Measurements from ENCODE around the gene EMILIN3.

The EMILIN3 gene

DNA sequence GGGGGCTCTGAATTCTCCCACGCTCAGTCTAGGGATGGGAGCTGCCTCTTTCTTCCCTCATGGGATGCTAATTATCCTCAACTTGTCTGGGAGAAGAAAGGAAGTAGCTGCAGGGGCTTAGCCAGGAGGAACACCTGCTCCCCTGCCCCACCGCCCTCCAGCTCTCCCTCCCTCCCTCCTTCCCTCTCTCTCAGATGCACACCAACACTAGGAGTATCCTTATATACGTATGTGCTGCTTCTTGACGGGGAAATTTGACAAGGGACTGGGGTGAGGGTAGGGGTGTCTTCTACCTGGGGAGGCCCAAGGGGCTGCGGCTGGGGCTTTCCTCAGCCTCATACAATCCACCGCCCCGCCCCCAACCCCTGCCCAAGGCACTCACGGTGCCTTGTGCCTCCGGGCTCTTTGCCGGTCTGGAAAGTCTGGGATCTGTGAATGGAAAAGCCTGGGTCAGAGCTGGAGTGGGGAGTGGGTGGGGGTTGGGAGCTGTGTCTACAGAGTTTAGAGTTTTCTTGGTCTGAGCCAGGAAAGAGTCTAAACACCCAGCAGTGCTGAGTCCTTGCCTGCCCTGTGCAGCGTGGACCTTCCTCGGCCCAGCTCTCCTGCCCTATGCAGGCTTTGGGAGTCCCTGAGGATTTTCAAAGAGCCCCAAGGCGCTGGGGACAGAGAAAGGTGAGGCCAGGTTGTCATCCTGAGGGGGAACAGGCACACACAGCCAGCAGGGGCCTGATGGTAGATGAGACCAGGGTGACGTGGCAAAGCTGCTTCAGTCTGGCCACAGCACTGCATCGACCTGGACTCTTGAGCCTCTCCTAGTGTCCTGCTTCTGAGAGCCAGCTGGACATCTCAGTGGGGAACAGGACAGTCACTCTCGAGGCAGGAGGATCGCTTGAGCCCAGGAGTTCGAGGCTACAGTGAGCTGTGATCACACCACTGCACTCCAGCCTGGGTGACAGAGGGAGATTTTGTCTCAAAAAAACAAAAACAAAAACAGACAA lies 29.3 kb upstream of the EMILIN3 start:
- TF ChIP-seq, protein P1, sequence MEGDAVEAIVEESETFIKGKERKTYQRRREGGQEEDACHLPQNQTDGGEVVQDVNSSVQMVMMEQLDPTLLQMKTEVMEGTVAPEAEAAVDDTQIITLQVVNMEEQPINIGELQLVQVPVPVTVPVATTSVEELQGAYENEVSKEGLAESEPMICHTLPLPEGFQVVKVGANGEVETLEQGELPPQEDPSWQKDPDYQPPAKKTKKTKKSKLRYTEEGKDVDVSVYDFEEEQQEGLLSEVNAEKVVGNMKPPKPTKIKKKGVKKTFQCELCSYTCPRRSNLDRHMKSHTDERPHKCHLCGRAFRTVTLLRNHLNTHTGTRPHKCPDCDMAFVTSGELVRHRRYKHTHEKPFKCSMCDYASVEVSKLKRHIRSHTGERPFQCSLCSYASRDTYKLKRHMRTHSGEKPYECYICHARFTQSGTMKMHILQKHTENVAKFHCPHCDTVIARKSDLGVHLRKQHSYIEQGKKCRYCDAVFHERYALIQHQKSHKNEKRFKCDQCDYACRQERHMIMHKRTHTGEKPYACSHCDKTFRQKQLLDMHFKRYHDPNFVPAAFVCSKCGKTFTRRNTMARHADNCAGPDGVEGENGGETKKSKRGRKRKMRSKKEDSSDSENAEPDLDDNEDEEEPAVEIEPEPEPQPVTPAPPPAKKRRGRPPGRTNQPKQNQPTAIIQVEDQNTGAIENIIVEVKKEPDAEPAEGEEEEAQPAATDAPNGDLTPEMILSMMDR (IDR thresholded peaks at IDR 0.05; ENCODE audit: insufficient read depth, low read depth, low read length, missing control alignments) = no peak
- no peak overlapping the region for H3K4me3 ChIP-seq (ENCODE audit: low read length)
- DNase-seq (ENCODE audit: low read depth) = no peak

DNA sequence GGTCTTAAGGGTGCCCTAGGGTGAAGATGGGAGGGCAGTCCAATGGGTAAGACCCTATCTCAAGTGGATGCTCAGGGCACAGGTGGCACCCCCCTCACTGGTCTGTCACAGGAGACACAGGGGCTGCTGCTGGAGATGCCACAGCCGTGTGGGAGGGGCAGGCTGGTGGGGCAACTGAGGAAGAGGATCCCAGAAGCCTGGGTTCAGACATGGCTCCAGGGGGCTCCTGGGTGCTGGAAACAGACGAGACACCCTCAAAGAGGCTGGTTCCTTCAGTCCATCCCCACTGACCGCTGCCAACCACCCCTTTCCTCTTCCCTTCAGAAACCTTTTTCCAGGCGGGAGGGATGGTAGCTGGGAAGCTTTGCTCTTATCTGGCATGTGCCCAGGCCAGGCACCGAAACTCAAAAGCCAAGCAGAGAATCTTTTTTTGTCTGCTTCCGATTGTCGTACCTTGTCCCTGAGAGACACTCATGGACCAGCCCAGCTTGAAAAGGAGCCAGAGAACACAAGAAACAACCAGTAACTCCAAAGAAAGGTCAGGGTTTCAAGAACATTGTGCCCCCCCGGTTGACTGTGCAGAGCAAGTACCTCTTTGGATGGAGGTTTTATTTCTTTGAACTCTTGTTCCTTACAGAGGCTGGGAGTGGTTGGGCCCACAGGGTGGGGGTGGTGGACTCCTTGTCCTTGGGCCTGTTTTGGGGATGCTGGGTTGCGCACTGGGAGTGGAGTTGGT lies 28.5 kb upstream of the EMILIN3 start:
- no peak overlapping the region for H3K4me3 ChIP-seq (ENCODE audit: low read length)
- TF ChIP-seq, protein P1 (IDR thresholded peaks at IDR 0.05; ENCODE audit: insufficient read depth, low read depth, low read length, missing control alignments) = no peak
- no peak for DNase-seq (ENCODE audit: low read depth)

DNA sequence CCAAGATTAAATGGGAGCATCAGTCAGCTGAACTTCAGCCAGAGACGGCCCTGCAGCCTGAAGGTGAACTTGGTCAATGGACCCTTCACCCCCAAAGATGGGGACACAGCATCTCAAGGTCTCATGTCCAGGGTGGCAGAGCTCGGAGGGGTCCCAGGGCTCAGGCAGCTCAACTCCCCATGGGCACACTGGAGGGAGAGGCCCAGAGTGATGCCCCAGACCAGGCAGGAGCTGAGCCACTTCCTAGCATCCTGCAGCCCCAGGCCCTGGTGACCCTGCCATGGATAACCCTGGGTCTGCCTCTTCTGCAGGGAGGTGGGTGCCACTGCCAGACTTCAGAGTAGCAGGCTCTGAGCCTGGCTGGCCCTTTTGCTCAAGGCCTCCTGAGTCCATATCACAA lies 27.5 kb upstream of the EMILIN3 start:
- DNase-seq (ENCODE audit: low read depth) = no peak
- TF ChIP-seq, protein P1 (IDR thresholded peaks at IDR 0.05; ENCODE audit: insufficient read depth, low read depth, low read length, missing control alignments) = no peak
- no peak overlapping the region for H3K4me3 ChIP-seq (ENCODE audit: low read length)

DNA sequence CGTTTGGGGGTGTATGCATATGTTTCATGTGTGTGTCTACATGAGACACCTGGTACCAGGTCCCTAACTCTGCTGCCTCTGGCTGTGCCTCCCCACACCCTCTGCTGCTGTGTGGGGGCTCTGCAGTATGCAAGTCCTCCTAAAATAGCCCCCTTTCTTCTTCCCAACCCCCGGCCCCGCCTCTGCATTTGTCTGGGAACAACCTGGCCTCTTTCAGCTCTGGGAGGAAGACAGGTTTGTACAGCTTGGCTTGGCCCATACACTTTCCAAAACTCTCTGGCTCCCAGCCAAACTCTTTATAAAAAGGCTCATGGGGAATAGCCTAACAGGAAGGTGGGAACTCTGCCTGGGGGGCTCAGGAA lies 27.1 kb upstream of the EMILIN3 start:
- TF ChIP-seq, protein P1 (IDR thresholded peaks at IDR 0.05; ENCODE audit: insufficient read depth, low read depth, low read length, missing control alignments) = no peak
- H3K4me3 ChIP-seq (ENCODE audit: low read length) = no peak overlapping the region
- DNase-seq (ENCODE audit: low read depth) = peak; percentile 10

DNA sequence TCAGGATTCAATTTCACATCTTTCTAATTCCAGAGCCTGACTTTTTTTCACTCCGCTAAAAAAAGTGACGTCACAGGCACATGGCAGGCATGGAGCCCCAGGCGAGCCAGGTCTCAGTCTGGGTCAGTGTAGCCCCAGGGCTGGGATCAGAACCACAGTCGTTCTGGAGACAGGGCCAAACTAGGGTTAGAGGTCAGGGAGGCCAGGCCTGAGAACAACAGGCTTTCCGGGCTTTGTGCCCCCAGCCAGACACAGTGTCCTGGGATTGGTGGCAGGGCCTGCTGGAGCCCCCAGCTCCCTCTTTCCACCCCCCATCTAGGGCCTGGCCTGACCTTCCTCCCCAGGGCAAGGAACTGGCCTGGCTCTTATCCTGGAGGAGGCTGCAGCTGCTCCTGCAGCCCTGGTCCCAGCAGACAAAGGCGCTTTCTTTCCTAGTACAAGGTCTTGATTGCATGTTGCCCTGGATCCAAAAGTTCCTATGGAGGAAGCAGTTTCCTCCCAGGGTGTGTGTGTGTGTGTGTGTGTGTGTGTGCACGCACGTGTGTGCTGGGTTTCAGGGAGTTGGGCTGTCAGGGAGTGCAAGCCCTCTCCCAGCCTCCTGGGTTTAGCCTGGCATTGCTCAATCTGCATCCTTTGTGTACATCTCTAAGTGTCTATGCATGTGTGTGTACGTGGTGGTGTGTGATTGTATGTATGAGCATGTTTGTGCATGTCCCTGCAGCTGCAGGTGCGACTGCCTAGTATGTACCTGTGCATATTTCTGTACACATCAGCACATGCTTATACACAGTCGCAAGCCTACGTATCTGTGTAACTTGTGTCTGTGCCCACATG lies 26.5 kb upstream of the EMILIN3 start:
- TF ChIP-seq, protein P1 (IDR thresholded peaks at IDR 0.05; ENCODE audit: insufficient read depth, low read depth, low read length, missing control alignments) = no peak
- DNase-seq (ENCODE audit: low read depth) = peak; percentile 59
- H3K4me3 ChIP-seq (ENCODE audit: low read length) = no peak overlapping the region

DNA sequence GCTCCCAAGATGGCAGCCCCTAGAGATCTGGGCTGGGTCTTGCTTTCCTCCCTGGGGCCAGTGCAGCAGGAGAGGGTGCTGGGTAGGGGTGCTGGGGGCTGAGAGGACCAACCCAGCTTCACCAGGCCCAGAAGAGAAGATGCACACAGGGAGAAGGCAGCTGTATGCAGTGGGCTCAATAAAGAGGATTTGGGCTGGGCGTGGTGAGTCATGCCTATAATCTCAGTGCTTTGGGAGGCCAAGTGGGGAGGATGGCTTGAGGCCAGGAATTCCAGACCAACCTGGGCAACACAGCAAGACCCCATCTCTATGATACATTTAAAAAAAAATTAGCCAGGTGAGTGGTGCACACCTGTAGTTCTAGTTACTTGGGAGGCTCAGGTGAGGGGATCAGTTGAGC lies 25.7 kb upstream of the EMILIN3 start:
- TF ChIP-seq, protein P1 (IDR thresholded peaks at IDR 0.05; ENCODE audit: insufficient read depth, low read depth, low read length, missing control alignments) = no peak
- DNase-seq (ENCODE audit: low read depth) = no peak
- no peak overlapping the region for H3K4me3 ChIP-seq (ENCODE audit: low read length)

Measured in epithelial cell of esophagus (primary cell).